Endothelial cell of umbilical vein (primary cell): ENCODE measurements around the gene KIF5C. TPM values are rescaled to one million over a fixed set of nuclear protein-coding genes. Genes with fewer than 3 reads are reported as not detected.

ENCODE experiments used
- BruUV-seq: library from RNA; stranded (reverse); fragments of 400-500 nt; replicated peaks from 2 replicates; lab custom pipeline; 2021; lab: Mats Ljungman, UMichigan
- CTCF ChIA-PET: fragments of 300-600, 350-600 bp; sonication (Branson Sonifier 250); formaldehyde crosslinking; loops from one replicate; lab custom pipeline; 2021; ENCODE audit warnings: antibody characterized with exemption, inconsistent platforms; lab: Charles Lee
- POLR2A ChIA-PET: fragments of 300-600, 350-600 bp; sonication (Branson Sonifier 250); formaldehyde crosslinking; loops from one replicate; lab custom pipeline; 2021; ENCODE audit warnings: antibody characterized with exemption, inconsistent platforms; lab: Charles Lee
- DNase-seq: peaks from one replicate; pipeline ENCODE4 v3.0.0-alpha.2; 2011; ENCODE audit warnings: low read depth, low spot score
- FAIRE-seq: peaks from 2 replicates; lab custom pipeline; 2011; peaks lifted over from hg19 to GRCh38; lab: Jason Lieb, UNC
- H2AFZ ChIP-seq: 2 replicates; pipeline ENCODE4 v1.6.0; 2012; ENCODE audit warnings: low read depth, low read length, control low read depth, inconsistent platforms
- H3K27ac ChIP-seq: 2 replicates; pipeline ENCODE4 v1.5.1; 2011; ENCODE audit warnings: low read depth, mild to moderate bottlenecking, control low read depth, low read length, moderate library complexity; ENCODE audit not compliant: insufficient read depth
- H3K27me3 ChIP-seq, 2 experiments: 2 replicates each; pipeline versions ENCODE4 v1.6.0 to v1.6.1; 2011; ENCODE audit warnings: low read length in 2 of 2, mixed read lengths in 1 of 2; ENCODE audit not compliant: control insufficient read depth in 2 of 2, insufficient read depth in 2 of 2
- H3K36me3 ChIP-seq, 2 experiments: 2 replicates in 1 of 2; 3 replicates in 1 of 2; pipeline ENCODE4 v1.5.1; 2011; ENCODE audit warnings: low read length in 2 of 2, mild to moderate bottlenecking in 1 of 2, moderate library complexity in 1 of 2; ENCODE audit not compliant: control insufficient read depth in 2 of 2, insufficient read depth in 2 of 2; ENCODE audit errors: extremely low read depth in 1 of 2
- H3K4me1 ChIP-seq: 3 replicates; pipeline ENCODE4 v1.5.1; 2011; ENCODE audit warnings: mild to moderate bottlenecking, low read length; ENCODE audit not compliant: control insufficient read depth, insufficient read depth; ENCODE audit errors: extremely low read depth
- H3K4me2 ChIP-seq: 2 replicates; pipeline ENCODE4 v1.6.1; 2011; ENCODE audit warnings: low read length, control low read depth, mixed read lengths; ENCODE audit not compliant: insufficient read depth
- H3K4me3 ChIP-seq, 3 experiments: fragments of 200-600 bp in 1 of 3; sonication (generic), shearing (Covaris generic) in 1 of 3; replicated peaks in 1 of 3; 2 replicates each; pipeline ENCODE4 v1.5.1; 2011 to 2016; ENCODE audit warnings: control low read depth in 3 of 3, low read length in 3 of 3, mild to moderate bottlenecking in 2 of 3, inconsistent platforms in 1 of 3, low read depth in 1 of 3, moderate library complexity in 1 of 3; ENCODE audit not compliant: insufficient read depth in 1 of 3
- H3K79me2 ChIP-seq: 2 replicates; pipeline ENCODE4 v1.6.0; 2012; ENCODE audit warnings: low read length, inconsistent platforms; ENCODE audit not compliant: control insufficient read depth, insufficient read depth
- H3K9ac ChIP-seq: replicated peaks from 2 replicates; pipeline ENCODE3; 2011; ENCODE audit warnings: low read length, control low read depth; ENCODE audit not compliant: insufficient read depth; ENCODE audit errors: extremely low read depth
- H3K9me1 ChIP-seq: replicated peaks from 3 replicates; pipeline ENCODE4 v1.6.0; 2011; ENCODE audit warnings: mild to moderate bottlenecking, low read length; ENCODE audit not compliant: control insufficient read depth, insufficient read depth; ENCODE audit errors: extremely low read depth
- H3K9me3 ChIP-seq: replicated peaks from 2 replicates; pipeline ENCODE4 v1.5.1; 2012; ENCODE audit warnings: low read length, inconsistent platforms; ENCODE audit not compliant: control insufficient read depth, insufficient read depth
- H4K20me1 ChIP-seq: replicated peaks from 2 replicates; pipeline ENCODE3; 2011; ENCODE audit warnings: mild to moderate bottlenecking, low read length; ENCODE audit not compliant: control insufficient read depth, insufficient read depth; ENCODE audit errors: extremely low read depth
- CTCF ChIP-seq, 2 donors: IDR thresholded peaks; 1 replicate in 1 of 2; 2 replicates in 1 of 2; pipeline ENCODE4 v1.5.1; 2011; ENCODE audit warnings: low read length in 2 of 2, mild to moderate bottlenecking in 2 of 2, moderate library complexity in 2 of 2, control low read depth in 1 of 2, inconsistent platforms in 1 of 2, low read depth in 1 of 2; ENCODE audit not compliant: insufficient read depth in 1 of 2; ENCODE audit errors: extremely low read depth in 1 of 2
- EZH2 ChIP-seq: IDR thresholded peaks from 2 replicates; pipeline ENCODE4 v1.6.1; 2012; ENCODE audit warnings: borderline replicate concordance, low read depth, mild to moderate bottlenecking, moderate library complexity, low read length, inconsistent platforms; ENCODE audit not compliant: severe bottlenecking
- FOS ChIP-seq: IDR thresholded peaks from 2 replicates; pipeline ENCODE4 v1.6.1; 2011; ENCODE audit warnings: mild to moderate bottlenecking, low read length, moderate library complexity, borderline replicate concordance; ENCODE audit not compliant: insufficient read depth
- GATA2 ChIP-seq: IDR thresholded peaks from 2 replicates; pipeline ENCODE4 v1.7.0; 2011; ENCODE audit warnings: low read depth, mild to moderate bottlenecking, moderate library complexity, mixed read lengths, low read length; ENCODE audit not compliant: insufficient read length, insufficient read depth
- JUN ChIP-seq: IDR thresholded peaks from 2 replicates; pipeline ENCODE4 v1.6.1; 2011; ENCODE audit warnings: borderline replicate concordance, low read depth; ENCODE audit not compliant: insufficient read length, insufficient read depth
- MAX ChIP-seq: IDR thresholded peaks from 2 replicates; pipeline ENCODE4 v1.6.1; 2011; ENCODE audit not compliant: insufficient read depth, insufficient read length
- MYC ChIP-seq: IDR thresholded peaks from one replicate; pipeline ENCODE4 v1.6.1; 2011; ENCODE audit warnings: mild to moderate bottlenecking, low read depth, low read length
- POLR2A ChIP-seq: IDR thresholded peaks from 2 replicates; pipeline ENCODE4 v1.6.1; 2012; ENCODE audit warnings: low read depth, mild to moderate bottlenecking, control low read depth, low read length
- POLR2AphosphoS5 ChIP-seq: IDR thresholded peaks from 2 replicates; pipeline ENCODE4 v1.6.1; 2012; ENCODE audit warnings: low read depth, mild to moderate bottlenecking, control low read depth, low read length, moderate library complexity; ENCODE audit not compliant: insufficient read depth
- dilution Hi-C: fragments of 300-500 bp; cut with MboI; formaldehyde crosslinking; loops from one replicate; pipeline ENCODE4 v1.15.0; 2019; ENCODE audit warnings: low sequenced_read_pairs; ENCODE audit not compliant: extremely low pct_ligation_motif_present
- intact Hi-C: fragments of 100-400 bp; cut with micrococcal nuclease; formaldehyde crosslinking; loops from one replicate; pipeline ENCODE4 v1.10.0; 2022
- polyA plus RNA-seq, 4 experiments: library from polyadenylated mRNA; depleted of rRNA in 3 of 4; stranded (reverse) in 3 of 4; unstranded in 1 of 4; fragments of >200 nt; gene quantifications; 2 replicates each; pipeline versions ENCODE4 v1.2.1 to v1.2.3, GENCODE V29; 2011 to 2012; ENCODE audit warnings: missing spikeins in 1 of 4
- total RNA-seq: library from RNA; stranded (reverse); gene quantifications from 2 replicates; pipeline ENCODE4 v1.2.3, GENCODE V29; 2021

The KIF5C gene
- total and polyA plus RNA-seq, 2 donors (not counting 3 experiments of a cell fraction or from before 2014, with no cell fraction given) = 0.01 to 0.55 TPM

- no peak overlapping the region for H3K4me3 ChIP-seq
- H3K9me1 ChIP-seq = no peaks in the 10 kb centered on the region
- FAIRE-seq (no peak), DNase-seq (no peak)
- no peak overlapping the region for H3K9ac ChIP-seq
- CTCF ChIA-PET = no interaction called here
- TF ChIP-seq CTCF (IDR thresholded peaks at IDR 0.05; ENCODE audit: extremely low read depth in 1 of 2, insufficient read depth in 1 of 2, low read depth in 1 of 2, low read length in 2 of 2) (no peak), MAX (no peak)
- no peaks in the 10 kb centered on the region for H3K79me2 ChIP-seq
- no peaks in the 10 kb centered on the region for H3K4me1 ChIP-seq
- dilution Hi-C loops (no loop called here), intact Hi-C loops (no loop called here)
- H3K36me3 ChIP-seq = no peaks in the 10 kb centered on the region
- no TSS peak for BruUV-seq
- H2AFZ ChIP-seq = no peak overlapping the region
- H4K20me1 ChIP-seq = no peaks in the 10 kb centered on the region
- H3K4me2 ChIP-seq = no peak overlapping the region
- no peaks in the 10 kb centered on the region for H3K9me3 ChIP-seq
- H3K27me3 ChIP-seq = peaks cover 0 to 3% of the 10 kb centered on the region in 2 experiments
- POLR2A ChIA-PET = no interaction called here
- no peak overlapping the region for H3K27ac ChIP-seq
Measured at GRCh38 chr2:149004836-149005235, 129.8 kb downstream of the KIF5C start.

DNA sequence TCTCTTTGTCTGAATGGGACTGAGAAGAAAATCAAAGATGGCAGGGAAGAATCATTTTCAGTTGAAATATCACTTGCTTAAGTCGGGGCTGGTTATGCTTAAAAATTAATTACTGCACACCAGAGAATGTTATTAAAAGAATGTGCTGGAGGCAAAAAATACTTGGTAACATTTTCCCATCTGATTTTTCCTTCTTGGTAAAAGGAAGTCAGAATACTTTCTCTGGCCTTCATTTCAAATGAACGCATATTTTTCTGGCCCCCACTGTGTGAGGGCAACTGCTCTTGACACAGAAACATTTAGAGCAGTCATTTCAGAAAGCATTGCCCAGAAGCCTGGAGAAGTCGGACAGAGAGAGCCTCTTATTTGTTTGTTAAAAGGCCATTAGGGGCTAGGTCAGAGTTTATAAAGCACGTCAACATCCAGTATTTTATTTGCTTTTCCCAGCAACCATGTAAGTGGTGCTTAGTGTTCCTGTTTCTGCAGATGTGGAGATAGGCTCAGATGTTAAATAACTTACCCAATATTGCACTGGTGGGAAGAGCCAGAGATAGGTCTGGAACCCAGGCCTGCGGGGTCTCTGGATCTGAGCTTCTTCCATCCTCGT is 130.5 kb downstream of the KIF5C start:
- no TSS peak for BruUV-seq
- Histone ChIP-seq H3K36me3 (no peaks in the 10 kb centered on the region), H3K79me2 (no peaks in the 10 kb centered on the region), H3K9me3 (no peaks in the 10 kb centered on the region), H3K9me1 (no peaks in the 10 kb centered on the region), H4K20me1 (no peaks in the 10 kb centered on the region), H3K9ac (no peak overlapping the region), H3K27ac (no peak overlapping the region), H2AFZ (no peak overlapping the region), H3K4me3 (no peak overlapping the region), H3K27me3 (peaks cover 0 to 2% of the 10 kb centered on the region in 2 experiments), H3K4me1 (no peaks in the 10 kb centered on the region), H3K4me2 (no peak overlapping the region)
- TF ChIP-seq EZH2 = no peak
- no peak for TF ChIP-seq CTCF (IDR thresholded peaks at IDR 0.05; ENCODE audit: extremely low read depth in 1 of 2, insufficient read depth in 1 of 2, low read depth in 1 of 2, low read length in 2 of 2)
- no peak for TF ChIP-seq POLR2AphosphoS5
- TF ChIP-seq MYC = no peak
- TF ChIP-seq FOS = no peak
- no peak for TF ChIP-seq GATA2
- TF ChIP-seq JUN = no peak
- no peak for TF ChIP-seq MAX
- TF ChIP-seq POLR2A = no peak
- DNase-seq (no peak), FAIRE-seq (no peak)
- ChIA-PET CTCF (no interaction called here), POLR2A (no interaction called here)
- intact Hi-C loops = no loop called here
- dilution Hi-C loops = no loop called here
